HG03521 (cell line): ENCODE data around the gene PMM2.
"Not testable (repeated sequence)": the region's sequence is repeated elsewhere in the genome, so short reads cannot be mapped to it uniquely, and the experiment has no call there.

Experiments
- ATAC-seq: cut with Tn5 transposase; IDR thresholded peaks from one replicate; pipeline ENCODE4 v1.9.1; 2021; ENCODE audit warnings: mild to moderate bottlenecking, moderate library complexity; ENCODE audit not compliant: unreplicated experiment

The PMM2 gene

DNA sequence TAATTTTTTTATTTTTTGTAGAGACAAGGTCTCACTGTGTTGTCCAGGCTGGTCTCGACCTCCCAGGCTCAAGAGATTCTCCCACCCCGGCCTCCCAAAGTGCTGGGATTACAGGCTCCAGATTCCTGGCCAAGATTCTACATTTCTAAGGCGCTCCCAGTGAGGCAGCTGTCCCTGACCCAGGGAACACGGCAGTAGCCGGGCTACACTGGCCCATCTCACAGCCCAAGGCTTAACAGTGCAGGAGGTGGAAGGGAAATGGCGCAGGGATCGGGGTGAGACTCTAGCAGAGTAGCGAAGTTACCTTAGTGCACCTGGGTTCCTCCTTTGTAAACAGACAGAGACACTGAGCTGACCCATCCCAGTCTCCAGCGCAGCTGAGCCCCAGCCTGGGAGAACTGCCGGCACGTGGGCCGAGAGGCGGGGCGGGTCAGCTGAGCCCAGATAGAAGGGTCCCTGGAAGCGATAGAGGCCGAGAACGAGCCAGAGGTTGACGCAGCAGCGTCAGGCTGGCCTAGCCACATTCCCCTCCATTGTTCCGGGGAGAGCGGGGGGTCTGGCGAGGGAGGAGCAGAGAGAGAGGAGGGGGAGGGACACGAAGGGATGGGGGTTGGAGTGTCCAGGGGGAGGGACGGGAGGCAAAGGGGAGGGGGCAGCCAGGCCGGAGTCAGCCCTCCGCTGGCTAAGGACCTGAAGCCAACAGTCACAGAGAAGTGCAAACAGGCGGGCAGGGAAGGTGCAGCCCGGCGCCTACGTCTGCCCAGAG is 68.7 kb downstream of the PMM2 start:
- ATAC-seq: no peak

DNA sequence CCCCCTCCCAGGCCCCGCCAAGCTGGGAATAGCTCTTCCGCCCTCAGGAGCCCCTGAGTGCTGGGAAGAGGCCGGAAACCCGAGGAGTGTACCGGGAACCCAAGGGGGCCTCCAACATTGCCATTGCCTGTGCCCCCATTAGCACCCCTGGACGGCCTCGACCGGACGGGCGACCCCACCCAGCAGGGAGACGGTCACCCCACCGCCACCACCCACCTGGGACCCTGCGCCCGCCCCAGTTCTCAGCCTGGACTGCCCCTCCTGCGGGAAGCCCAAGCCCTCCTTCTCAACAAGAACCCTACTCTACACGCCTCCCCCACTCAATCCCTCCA is 69.2 kb downstream of the PMM2 start:
- no peak for ATAC-seq

DNA sequence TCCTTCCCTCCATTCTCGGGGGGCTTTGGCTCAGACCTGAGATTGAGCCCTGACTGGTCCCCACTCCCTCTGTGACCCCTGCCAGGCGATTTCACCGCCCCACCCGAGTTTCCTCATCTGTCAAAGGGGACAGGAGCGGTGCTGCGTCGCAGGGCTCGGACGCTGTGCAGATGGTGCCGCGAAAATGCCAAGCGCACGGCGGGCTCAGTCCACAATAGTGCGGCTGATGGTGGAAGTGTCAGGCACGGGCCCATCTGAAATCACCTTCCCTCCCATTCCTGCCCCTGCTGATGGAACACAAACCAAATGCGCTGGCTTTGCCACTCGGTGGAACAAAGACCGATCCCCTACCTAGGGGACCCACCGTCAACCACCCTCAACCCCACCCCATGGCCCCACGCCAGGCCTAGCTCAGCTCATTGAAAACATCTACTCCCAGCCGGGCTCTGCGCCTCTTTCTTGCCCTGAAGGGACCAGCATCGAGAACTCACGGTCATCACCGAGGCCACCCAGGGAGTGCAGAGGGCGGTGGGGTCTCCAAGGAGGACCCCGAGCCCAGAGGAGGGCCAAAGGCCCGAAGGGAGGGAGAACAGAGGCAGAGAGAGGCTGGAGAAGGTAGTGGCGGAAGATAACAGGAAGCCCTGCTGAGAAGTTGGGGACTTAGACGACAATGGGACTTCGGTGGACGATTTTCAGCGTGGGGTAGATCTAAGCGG is 69.7 kb downstream of the PMM2 start:
- ATAC-seq: no peak

DNA sequence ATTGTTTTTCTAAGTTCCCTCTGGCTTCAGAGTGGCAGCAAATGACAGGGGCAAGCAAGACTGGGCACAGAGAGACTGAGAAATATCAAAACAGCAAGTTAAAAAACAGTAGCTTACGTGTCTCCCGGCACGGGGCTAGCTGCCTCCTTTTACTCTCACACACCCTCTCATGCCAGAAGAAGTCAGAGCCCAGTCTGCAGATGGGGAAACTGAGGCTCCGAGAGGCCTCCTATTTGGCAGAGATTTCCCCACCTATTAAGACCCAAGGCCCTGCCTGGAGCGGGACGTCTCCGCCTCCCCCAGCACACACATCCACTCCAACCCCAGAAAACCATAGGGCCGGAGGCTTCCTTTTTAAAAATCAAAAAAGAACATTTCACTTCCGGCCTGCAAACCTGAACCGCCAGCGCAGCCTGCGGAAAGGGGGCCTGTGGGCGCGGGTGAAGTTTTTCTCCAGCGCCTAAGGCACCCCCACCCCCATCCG is 70.3 kb downstream of the PMM2 start:
- no peak for ATAC-seq

DNA sequence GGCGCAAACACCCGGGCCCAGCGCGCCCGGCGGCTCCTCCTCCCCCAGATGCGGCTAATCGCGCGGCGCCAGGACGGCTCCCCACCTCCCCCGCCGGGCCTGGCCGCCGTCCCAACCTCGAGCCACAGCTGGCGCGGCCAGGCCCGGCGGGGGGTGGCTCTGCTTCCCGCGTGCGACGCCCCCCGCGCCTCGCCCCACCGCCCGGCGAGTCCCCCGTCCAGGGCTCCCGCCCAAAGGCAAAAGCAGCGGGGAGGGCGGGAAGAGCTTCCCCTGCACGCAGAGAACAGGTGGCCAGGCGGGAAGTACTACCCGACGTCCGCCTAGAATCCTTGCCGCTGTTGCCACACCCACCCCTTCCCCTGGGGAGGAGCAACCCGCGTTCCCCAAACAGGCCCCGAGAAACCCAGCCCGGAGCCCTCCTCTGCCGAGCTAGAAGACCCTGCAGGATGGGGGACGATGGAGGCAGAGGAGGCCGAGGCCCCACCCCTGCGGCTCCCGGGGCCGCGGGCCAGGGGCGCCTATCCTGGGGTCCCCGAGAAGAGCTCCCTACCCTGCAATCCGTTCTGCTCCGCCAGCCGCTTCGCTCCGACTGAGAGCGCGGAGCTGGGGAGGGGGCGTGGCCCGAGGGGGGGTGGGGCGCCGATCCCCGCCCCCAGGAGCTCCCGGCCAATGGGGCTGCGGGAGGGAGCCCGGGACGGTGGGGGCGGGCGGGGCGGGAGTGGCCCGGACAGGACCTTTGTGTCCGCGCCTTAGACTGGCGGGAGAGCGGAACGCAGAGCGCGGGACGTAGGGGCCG is 71.0 kb downstream of the PMM2 start, which contains the start of gene CARHSP1:
Gene CARHSP1, minus strand, starts transcription at position 591 of the 796 bp plus-strand sequence. CDS start 9,678 bp downstream, outside the sequence.
- peak; percentile 62 for ATAC-seq

DNA sequence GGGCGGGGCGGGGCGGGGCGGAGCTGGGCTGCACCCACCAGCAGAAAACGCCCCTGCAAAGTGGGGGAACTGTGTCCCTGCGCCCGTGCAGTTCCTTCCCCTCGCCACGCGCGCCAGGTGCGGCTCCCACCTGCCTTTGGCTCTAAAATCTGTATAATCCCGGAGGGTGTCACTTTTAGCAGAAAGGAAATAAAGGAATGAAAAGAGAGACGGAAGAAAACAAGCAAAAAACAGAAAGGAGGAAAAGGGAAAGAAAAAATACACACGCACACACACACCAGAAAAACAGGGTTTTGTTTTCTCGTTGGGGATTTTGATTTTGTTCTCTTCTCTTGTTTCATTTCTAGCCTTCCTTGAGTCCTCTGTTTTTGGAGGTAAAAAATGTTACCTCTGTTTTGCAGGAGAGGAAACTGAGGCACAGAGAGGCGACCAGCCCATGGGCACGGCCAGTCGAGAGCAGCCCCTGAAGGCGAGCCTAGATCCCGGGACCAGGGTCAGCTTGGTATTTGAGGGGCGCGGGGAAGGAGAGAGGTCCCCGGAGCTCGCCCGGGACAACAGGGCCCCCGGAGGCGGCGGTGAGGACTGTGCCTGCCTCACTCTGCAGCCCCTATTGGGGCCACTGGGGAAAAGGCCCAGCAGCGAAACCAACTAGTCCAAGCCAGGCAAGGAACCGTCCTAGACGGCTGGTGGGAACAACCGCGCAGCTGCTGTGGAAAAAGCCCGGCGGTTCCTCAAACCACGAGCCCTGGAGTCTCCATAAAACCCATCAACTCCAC is 71.8 kb downstream of the PMM2 start:
- ATAC-seq: no peak

DNA sequence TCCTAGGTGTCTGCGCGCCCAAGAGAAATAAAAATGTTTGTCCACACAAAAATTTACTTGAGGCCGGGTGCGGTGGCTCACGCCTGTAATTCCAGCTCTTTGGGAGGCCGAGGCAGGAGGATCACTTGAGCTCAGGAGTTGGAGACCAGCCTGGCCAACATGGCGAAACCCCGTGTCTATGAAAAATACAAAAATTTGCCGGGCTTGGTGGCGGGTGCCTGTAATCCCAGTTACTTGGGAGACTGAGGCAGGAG is 72.3 kb downstream of the PMM2 start:
- ATAC-seq: not testable (repeated sequence)

DNA sequence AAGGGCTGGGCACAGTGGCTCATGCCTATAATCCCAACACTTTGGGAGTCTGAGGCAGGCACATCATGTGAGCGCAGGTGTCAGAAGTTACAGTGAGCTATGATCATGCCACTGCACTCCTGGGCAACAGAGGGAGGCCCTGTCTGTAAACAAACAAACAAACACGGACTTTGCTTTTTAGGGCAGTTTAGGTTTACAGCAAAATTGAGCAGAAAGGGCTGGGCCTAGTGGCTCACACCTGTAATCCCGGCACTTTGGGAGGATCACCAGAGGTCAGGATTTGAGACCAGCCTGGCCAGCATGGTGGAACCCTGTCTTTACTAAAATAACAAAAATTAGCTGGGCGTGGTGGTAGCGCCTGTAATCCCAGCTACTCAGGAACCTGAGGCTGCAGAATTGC is 74.4 kb downstream of the PMM2 start:
- no peak for ATAC-seq

DNA sequence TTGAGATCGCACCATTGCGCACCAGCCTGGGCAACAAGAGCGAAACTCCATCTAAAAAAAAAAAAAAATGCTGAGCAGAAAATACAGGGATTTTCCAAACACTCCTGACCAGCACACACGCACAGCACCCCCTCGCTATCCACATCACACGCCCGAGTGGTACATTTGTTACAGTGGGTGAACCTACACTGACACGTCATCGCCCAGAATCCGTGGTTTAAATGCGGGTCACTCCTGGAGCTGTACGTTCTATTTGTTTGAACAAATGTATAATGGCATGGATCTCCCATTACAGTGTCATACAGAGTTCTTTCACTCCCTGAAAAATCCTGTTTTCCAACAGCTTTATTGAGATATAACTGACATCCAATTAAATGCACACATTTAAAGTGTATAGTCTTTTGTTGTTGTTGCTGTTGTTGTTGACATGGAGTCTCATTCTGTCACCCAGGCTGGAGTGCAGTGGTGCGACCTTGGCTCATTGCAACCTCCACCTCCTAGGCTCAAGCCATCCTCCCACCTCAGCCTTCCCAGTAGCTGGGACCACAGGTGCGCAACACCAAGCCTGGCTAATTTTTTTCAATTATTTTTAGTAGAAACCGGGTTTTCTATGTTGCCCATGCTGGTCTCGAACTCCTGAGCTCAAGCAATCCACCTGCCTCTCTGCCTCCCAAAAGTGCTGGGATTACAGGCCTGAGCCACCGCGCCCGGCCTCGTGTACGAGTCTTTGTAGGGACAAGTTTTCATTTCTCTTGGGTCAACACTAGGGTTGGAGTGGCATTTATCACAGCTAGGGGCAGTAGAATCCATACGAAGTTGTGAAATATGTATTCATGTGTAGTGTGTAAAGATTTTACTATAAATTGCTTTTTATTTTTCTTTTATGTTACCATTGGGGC is 75.6 kb downstream of the PMM2 start:
- ATAC-seq: no peak

DNA sequence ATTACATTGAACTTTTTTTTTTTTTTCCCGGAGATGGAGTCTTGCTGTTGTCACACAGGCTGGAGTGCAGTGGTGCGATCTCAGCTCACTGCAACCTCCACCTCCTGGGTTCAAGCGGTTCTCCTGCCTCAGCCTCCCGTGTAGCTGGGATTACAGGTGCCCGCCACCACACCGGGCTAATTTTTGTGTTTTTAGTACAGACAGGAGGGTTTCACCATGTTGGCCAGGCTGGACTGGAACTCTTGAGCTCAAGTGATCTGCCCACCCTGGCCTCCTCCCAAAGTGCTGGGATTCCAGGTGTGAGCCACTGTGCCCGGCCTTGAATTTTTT is 76.2 kb downstream of the PMM2 start:
- not testable (repeated sequence) for ATAC-seq

DNA sequence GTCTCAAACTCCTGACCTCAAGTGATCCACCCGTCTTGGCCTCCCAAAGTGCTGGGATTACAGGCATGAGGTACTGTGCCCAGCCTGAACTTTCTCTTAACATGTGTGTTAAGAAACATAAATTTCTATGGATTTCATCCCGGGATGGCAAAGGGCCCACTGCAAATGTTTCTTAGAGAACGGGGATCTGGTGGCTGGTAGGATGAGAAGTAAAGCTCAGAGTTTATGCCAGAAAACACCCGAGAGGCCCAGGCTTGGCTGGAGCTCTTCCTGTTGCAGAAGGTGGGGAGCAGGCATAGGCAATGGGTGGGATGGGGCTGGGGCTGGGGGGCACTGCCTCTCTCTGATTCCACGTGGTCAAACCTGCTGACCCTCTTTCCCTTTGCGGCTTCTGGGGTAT is 76.7 kb downstream of the PMM2 start:
- no peak for ATAC-seq

DNA sequence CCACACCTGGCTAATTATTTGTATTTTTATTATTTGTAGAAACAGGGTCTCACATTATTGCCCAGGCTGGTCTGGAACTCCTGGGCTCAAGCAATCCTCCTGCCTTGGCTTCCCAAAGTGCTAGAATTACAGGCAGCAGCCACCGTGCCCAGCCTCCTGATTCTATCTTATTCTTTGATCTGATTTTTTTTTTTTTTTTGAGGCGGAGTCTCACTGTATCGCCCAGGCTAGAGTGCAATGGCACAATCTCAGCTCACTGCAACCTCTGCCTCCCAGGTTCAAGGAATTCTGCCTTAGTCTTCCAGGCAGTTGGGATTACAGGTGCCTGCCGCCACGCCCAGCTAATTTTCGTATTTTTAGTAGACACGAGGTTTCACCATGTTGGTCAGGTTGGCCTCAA is 77.7 kb downstream of the PMM2 start:
- ATAC-seq: not testable (repeated sequence)

DNA sequence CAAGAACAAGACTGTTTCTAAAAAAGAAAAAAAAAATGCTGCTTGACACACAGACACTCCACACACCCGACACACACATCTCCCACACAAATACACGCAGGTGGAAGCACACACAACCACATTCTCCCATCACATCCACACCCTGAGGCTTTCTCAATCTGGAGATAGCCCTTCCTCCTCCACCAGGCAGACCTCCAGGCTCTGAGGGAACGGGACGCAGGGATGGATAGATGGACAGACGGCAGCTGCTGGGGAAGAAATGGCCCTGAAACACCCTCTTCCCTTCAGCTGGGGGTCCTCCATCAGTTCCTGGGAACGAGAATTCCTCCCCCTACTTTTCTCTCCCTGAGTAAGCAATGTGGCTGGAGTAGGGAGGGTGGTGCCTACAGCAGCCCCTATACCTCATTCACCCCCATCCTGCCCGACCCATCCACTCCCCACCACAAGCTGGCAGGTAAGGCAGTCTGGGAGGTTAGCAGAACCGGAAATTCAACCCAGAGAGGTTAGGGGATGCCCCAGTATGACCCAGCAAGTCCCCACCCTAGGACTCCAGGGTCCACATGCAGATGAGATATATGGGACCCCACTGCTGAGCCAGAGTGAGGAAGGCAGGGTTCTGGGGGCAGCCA is 80.4 kb downstream of the PMM2 start:
- no peak for ATAC-seq

DNA sequence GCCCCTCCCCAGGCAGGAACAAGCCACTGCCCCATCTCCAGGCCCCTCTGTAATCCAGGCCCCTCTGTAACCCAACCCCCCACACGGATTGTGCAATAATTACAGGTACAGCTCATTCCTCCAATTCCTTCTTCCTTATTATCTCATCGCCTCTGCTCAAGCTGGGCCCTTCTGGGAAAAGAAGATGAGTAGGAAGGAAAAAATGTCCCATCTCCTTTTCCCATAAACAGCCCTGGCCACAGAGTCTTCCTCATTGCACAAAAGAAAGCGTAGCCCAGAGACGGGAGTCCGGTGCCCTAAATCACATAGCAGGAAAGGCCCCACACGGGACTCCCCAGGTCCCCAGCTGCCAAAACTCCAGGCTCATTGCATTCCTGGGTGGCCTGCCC is 80.9 kb downstream of the PMM2 start:
- ATAC-seq: no peak

DNA sequence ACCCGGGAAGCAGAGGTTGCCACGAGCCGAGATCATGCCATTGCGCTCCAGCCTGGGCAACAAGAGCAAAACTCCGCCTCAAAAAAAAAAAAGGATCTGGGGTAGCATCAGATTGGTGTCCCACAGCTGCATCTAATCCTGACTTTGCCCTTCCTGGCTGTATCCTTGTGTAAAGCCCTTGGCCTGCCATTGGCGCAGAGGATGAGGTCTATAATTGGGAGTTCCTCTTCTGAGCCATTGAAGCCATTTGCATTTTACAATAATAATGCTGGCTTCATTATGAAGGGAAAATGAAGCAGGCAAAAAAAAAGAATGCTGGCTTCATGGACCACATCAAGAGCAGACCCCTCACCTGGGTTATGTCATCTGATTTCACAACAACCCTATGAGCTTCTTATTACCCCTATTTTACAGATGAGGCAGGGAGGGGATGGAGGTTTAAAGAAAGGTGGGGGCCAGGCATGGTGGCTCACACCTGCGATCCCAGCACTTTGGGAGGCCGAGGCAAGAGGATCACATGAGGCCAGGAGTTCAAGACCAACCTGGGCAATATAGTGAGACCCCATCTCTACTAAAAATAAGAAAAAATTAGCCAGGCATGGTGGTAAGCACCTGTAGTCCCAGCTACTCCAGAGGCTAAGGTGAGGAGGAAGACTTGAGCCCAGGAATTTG is 83.3 kb downstream of the PMM2 start:
- ATAC-seq: no peak

DNA sequence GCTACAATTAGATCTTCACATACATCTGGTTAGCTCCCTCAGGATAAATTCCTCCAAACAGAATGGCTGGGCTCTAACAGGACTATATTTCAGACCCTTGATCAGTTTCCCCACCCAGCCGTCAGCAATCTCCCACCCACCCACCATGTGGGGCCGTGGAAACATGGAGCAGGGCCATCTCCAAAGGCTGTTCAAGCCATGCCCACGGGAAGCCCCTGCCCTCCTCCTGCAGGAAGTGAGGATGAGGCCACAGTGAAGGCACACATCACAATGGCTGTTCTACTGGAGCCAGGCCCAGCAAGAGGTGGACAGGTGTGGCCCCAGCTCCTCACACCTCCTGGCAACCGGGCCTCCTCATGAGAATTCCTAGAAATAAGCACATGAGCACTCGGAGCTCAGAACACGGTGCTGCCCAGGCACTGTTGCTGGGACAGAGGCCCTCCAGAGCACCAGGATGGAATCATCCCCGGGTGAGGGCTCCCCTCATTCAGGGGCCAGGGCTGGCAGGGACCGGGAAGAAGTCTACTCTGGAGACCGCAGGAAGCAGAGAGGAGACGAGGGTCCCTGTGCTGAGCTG is 84.5 kb downstream of the PMM2 start, which contains the start of gene LITAFD:
Gene LITAFD, plus strand, starts transcription at position 311 of the 577 bp plus-strand sequence. CDS start 2,005 bp downstream, outside the sequence.
- ATAC-seq: no peak

DNA sequence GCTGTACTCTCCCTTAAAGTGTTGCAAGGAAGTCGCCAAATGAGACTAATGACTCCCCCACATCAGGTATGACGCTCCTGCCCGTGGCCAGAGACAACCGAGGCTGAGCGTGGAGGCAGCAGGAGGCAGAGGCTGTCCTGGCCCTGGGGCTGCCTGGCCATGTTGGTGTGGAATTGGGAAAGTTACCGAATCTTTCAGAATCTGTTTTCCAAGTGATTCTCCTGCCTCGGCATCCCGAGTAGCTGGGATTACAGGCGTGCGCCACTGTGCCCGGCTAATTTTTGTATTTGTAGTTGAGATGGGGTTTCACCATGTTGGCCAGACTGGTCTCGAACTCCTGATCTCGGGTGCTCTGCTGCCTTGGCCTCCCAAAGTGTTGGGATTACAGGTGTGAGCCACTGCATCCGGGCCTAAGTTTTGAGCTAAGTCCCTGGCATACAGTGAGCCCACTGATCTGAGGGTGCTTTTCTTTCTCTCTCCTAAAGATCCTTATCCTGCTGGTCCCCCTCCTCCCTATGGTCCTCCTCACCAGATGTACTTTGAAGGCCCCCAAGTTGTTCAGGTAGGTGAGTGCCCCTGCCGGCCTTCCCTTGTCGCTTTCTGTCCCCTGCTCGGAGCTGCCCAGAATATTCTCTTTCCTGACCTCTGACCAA is 85.2 kb downstream of the PMM2 start:
- no peak for ATAC-seq
